ENCODE measurements around the gene USP21. TPM values are rescaled to one million over a fixed set of nuclear protein-coding genes. Genes with fewer than 3 reads are reported as not detected.
A peak's percentile ranks its signal among the peaks of the same experiment; 100 is the strongest.

Gene USP21
- total and polyA plus RNA-seq, 9 of the 15 experiments (the other 6 are each of a cell fraction or from before 2014, with no cell fraction given) = 4.9 to 52.4 (median 21.6) TPM

- ChIA-PET CTCF (ENCODE audit: low intra/inter-chr PET ratio) (no interaction called here), POLR2A (interaction anchor here (3.0 to 3.1 kb wide), 2 partner anchors 11 to 14 kb away, joined by 10 to 12 read pairs; no protein-coding TSS in a partner anchor)
- Histone ChIP-seq H3K4me3 (no peak overlapping the region), H3K9ac (ENCODE audit: insufficient read depth in 1 of 2, low read depth in 2 of 2, low read length in 2 of 2) (peak overlapping the region in 1 of 2 experiments; percentile 27; a peak in 1 of 4 replicates), H2AFZ (ENCODE audit: low read depth, low read length) (no peak overlapping the region), H4K20me1 (replicated peaks; ENCODE audit: control insufficient read depth, insufficient read depth, low read length) (no peaks in the 10 kb centered on the region), H3K4me1 (replicated peaks in 1 of 2; ENCODE audit: control insufficient read depth in 2 of 2, insufficient read depth in 2 of 2, low read length in 2 of 2) (peaks cover 19 to 44% of the 10 kb centered on the region in 2 experiments; a peak in 4 of 5 replicates), H3K79me2 (ENCODE audit: control insufficient read depth, insufficient read depth, low read length) (peaks cover 37% of the 10 kb centered on the region), H3K27me3 (ENCODE audit: control insufficient read depth in 2 of 2, insufficient read depth in 2 of 2, low read length in 2 of 2) (no peaks in the 10 kb centered on the region), H3K27ac (ENCODE audit: extremely low read depth, low read depth, low read length) (no peak overlapping the region), H3K9me1 (ENCODE audit: control insufficient read depth, insufficient read depth, low read length) (no peaks in the 10 kb centered on the region), H3K4me2 (ENCODE audit: insufficient read depth, low read length) (no peak overlapping the region), H3K36me3 (ENCODE audit: control insufficient read depth, insufficient read depth, low read length) (peaks cover 83% of the 10 kb centered on the region), H3K9me3 (replicated peaks; ENCODE audit: control insufficient read depth, insufficient read depth, low read depth, low read length) (no peaks in the 10 kb centered on the region)
- FAIRE-seq = no peak
- intact Hi-C loops (cut with micrococcal nuclease) (loop anchor here (10.0 kb wide), 1 partner anchor 337 kb away; no protein-coding TSS in a partner anchor), in situ Hi-C loops (cut with MboI) (no loop called here)
- BruUV-seq (replicated peaks) = no TSS peak
- TF ChIP-seq RBFOX2 (IDR thresholded peaks at IDR 0.05; ENCODE audit: low read depth, low read length) (peak; percentile 37; the same call in 1 of the 2 replicates), NFATC3 (IDR thresholded peaks at IDR 0.05) (no peak)
- no peak for ATAC-seq
- no peak for DNase-seq (ENCODE audit: extremely low read depth in 1 of 4, low spot score in 3 of 4)
- 93% methylated on average over 10 of the region's 12 CpGs for WGBS (ENCODE audit: insufficient coverage, low coverage, missing lambda C conversion rate)
Measured at GRCh38 chr1:161171696-161172095, 12.4 kb downstream of the USP21 start.

GRCh38 chr1:161172349-161172748 is 13.0 kb downstream of the USP21 start:
- H4K20me1 ChIP-seq (replicated peaks; ENCODE audit: control insufficient read depth, insufficient read depth, low read length) = no peaks in the 10 kb centered on the region
- peaks cover 37% of the 10 kb centered on the region for H3K79me2 ChIP-seq (ENCODE audit: control insufficient read depth, insufficient read depth, low read length)
- no peak for DNase-seq (ENCODE audit: extremely low read depth in 1 of 4, low spot score in 3 of 4)
- ChIA-PET POLR2A (interaction anchor here (1.1 to 3.0 kb wide), 2 partner anchors 15 to 53 kb away, joined by 3 to 10 read pairs; partner anchors contain the start of gene TOMM40L), CTCF (ENCODE audit: low intra/inter-chr PET ratio) (no interaction called here)
- no peaks in the 10 kb centered on the region for H3K9me1 ChIP-seq (ENCODE audit: control insufficient read depth, insufficient read depth, low read length)
- H3K4me1 ChIP-seq (replicated peaks in 1 of 2; ENCODE audit: control insufficient read depth in 2 of 2, insufficient read depth in 2 of 2, low read length in 2 of 2) = peaks cover 13 to 39% of the 10 kb centered on the region in 2 experiments; a peak in 4 of 5 replicates
- no peak for FAIRE-seq
- no peak overlapping the region for H3K27ac ChIP-seq (ENCODE audit: extremely low read depth, low read depth, low read length)
- in situ Hi-C loops (cut with MboI) (no loop called here), intact Hi-C loops (cut with micrococcal nuclease) (loop anchor here (10.0 kb wide), 1 partner anchor 338 kb away; no protein-coding TSS in a partner anchor)
- TF ChIP-seq MYNN (IDR thresholded peaks at IDR 0.05) (no peak), MYNN (CRISPR knock-in tag; IDR thresholded peaks at IDR 0.05) (no peak)
- 100% methylated on average over 1 of the region's 1 CpG for WGBS (ENCODE audit: insufficient coverage, low coverage, missing lambda C conversion rate)
- H3K36me3 ChIP-seq (ENCODE audit: control insufficient read depth, insufficient read depth, low read length) = peaks cover 83% of the 10 kb centered on the region
- H3K4me2 ChIP-seq (ENCODE audit: insufficient read depth, low read length) = no peak overlapping the region
- H3K9me3 ChIP-seq (replicated peaks; ENCODE audit: control insufficient read depth, insufficient read depth, low read depth, low read length) = no peaks in the 10 kb centered on the region
- no peak for ATAC-seq
- H3K4me3 ChIP-seq = no peak overlapping the region
- no TSS peak for BruUV-seq (replicated peaks)
- no peaks in the 10 kb centered on the region for H3K27me3 ChIP-seq (ENCODE audit: control insufficient read depth in 2 of 2, insufficient read depth in 2 of 2, low read length in 2 of 2)
- H3K9ac ChIP-seq (ENCODE audit: insufficient read depth in 1 of 2, low read depth in 2 of 2, low read length in 2 of 2) = no peak overlapping the region
- H2AFZ ChIP-seq (ENCODE audit: low read depth, low read length) = no peak overlapping the region
